Hepatocyte (in vitro differentiated cells): Measurements from ENCODE around the gene PBX3. TPM values are rescaled to one million over a fixed set of nuclear protein-coding genes. Genes with fewer than 3 reads are reported as not detected.

Source experiments
- DNase-seq: peaks from one replicate; pipeline ENCODE4 v3.0.0-alpha.2; 2016; ENCODE audit warnings: low spot score
- H2AFZ ChIP-seq: fragments of 200-600 bp; sonication (generic); 2 replicates; pipeline ENCODE4 v1.6.0; 2016; ENCODE audit warnings: antibody characterized with exemption, mild to moderate bottlenecking
- H3K27ac ChIP-seq: fragments of 200-600 bp; sonication (generic); 2 replicates; pipeline ENCODE4 v1.5.1; 2016; ENCODE audit warnings: mild to moderate bottlenecking
- H3K27me3 ChIP-seq: fragments of 200-600 bp; sonication (generic); 2 replicates; pipeline ENCODE4 v1.6.1; 2016
- H3K36me3 ChIP-seq: fragments of 200-600 bp; sonication (generic); replicated peaks from 2 replicates; pipeline ENCODE4 v1.5.1; 2016; ENCODE audit warnings: low read depth; ENCODE audit not compliant: insufficient read depth
- H3K4me1 ChIP-seq: fragments of 200-600 bp; sonication (generic); 2 replicates; pipeline ENCODE4 v1.5.1; 2016; ENCODE audit warnings: mild to moderate bottlenecking, moderate library complexity; ENCODE audit not compliant: insufficient read depth
- H3K4me2 ChIP-seq: fragments of 200-600 bp; sonication (generic); 2 replicates; pipeline ENCODE4 v1.6.0; 2016
- H3K4me3 ChIP-seq: fragments of 200-600 bp; sonication (generic); 2 replicates; pipeline ENCODE4 v1.5.1; 2016; ENCODE audit warnings: mild to moderate bottlenecking
- H3K79me2 ChIP-seq: fragments of 200-600 bp; sonication (generic); 2 replicates; pipeline ENCODE4 v1.6.0; 2017; ENCODE audit warnings: mild to moderate bottlenecking
- H3K9me2 ChIP-seq: fragments of 200-600 bp; sonication (generic); replicated peaks from 2 replicates; pipeline ENCODE4 v1.6.0; 2017; ENCODE audit warnings: mild to moderate bottlenecking; ENCODE audit not compliant: insufficient read depth
- H3K9me3 ChIP-seq: fragments of 200-600 bp; sonication (generic); 2 replicates; pipeline ENCODE4 v1.5.1; 2016; ENCODE audit warnings: low read depth, mild to moderate bottlenecking
- H4K20me1 ChIP-seq: fragments of 200-600 bp; sonication (generic); 2 replicates; pipeline ENCODE4 v1.6.0; 2016; ENCODE audit warnings: mild to moderate bottlenecking; ENCODE audit not compliant: insufficient read depth, poor library complexity, severe bottlenecking
- EZH2 ChIP-seq: fragments of 200-600 bp; sonication (generic); IDR thresholded peaks from 2 replicates; pipeline ENCODE4 v1.6.1; 2016; ENCODE audit warnings: antibody characterized with exemption, mild to moderate bottlenecking, borderline replicate concordance
- EZH2phosphoT487 ChIP-seq: fragments of 200-600 bp; sonication (generic); IDR thresholded peaks from one replicate; pipeline ENCODE4 v1.6.1; 2018; ENCODE audit warnings: antibody characterized with exemption, mild to moderate bottlenecking, low read depth, moderate library complexity; ENCODE audit not compliant: unreplicated experiment, severe bottlenecking
- WGBS: methylation state at CpG from one replicate; pipeline ENCODE4 v1.1.6; 2016; ENCODE audit warnings: low lambda C conversion rate; ENCODE audit errors: missing lambda C conversion rate; 5-methylcytosine and 5-hydroxymethylcytosine counted together
- polyA plus RNA-seq: library from polyadenylated mRNA; unstranded; fragments of >200 nt; fragmentation: Nextera tagmentation; extraction: Ambion mirVana; gene quantifications from 2 replicates; pipeline ENCODE4 v1.2.1, GENCODE V29; 2016
- total RNA-seq: library from RNA; depleted of rRNA; stranded (reverse); fragments of >200 nt; gene quantifications from 2 replicates; pipeline ENCODE4 v1.2.3, GENCODE V29; 2014
- TF ChIP-seq, protein P1 (sequence below): fragments of 200-600 bp; sonication (generic); IDR thresholded peaks from 2 replicates; pipeline ENCODE4 v1.5.1; 2016; ENCODE audit warnings: antibody characterized with exemption, mild to moderate bottlenecking; ENCODE audit not compliant: poor library complexity

Gene PBX3
- total and polyA plus RNA-seq, 2 experiments from 2014 or later: 15.9 to 23.3 TPM

DNA sequence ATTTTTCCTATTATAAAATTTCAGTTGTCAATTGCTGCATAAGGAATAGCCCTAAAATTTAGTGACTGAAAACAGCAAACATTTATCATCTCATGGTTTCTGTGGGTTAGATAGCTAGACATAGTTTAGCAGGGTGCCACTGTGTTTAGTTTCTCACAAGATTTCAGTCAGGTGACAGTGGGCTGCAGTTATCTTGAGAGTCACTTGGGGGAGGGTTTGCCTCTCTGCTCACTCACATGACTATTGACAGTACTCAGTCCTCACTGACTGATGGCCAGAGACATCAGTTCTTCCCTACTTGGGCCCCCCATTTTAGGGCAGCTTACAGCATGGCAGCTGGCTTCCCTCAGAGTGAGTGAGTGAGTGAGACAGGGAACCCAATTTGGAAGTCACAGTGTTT lies 42.0 kb downstream of the PBX3 start:
- Histone ChIP-seq H3K36me3 (no peaks in the 10 kb centered on the region), H3K27me3 (no peaks in the 10 kb centered on the region), H3K4me2 (no peak overlapping the region), H3K4me3 (no peak overlapping the region), H3K27ac (no peak overlapping the region), H3K4me1 (no peaks in the 10 kb centered on the region), H3K9me2 (no peaks in the 10 kb centered on the region), H4K20me1 (no peaks in the 10 kb centered on the region), H2AFZ (no peak overlapping the region), H3K9me3 (no peaks in the 10 kb centered on the region), H3K79me2 (no peaks in the 10 kb centered on the region)
- TF ChIP-seq, protein P1, sequence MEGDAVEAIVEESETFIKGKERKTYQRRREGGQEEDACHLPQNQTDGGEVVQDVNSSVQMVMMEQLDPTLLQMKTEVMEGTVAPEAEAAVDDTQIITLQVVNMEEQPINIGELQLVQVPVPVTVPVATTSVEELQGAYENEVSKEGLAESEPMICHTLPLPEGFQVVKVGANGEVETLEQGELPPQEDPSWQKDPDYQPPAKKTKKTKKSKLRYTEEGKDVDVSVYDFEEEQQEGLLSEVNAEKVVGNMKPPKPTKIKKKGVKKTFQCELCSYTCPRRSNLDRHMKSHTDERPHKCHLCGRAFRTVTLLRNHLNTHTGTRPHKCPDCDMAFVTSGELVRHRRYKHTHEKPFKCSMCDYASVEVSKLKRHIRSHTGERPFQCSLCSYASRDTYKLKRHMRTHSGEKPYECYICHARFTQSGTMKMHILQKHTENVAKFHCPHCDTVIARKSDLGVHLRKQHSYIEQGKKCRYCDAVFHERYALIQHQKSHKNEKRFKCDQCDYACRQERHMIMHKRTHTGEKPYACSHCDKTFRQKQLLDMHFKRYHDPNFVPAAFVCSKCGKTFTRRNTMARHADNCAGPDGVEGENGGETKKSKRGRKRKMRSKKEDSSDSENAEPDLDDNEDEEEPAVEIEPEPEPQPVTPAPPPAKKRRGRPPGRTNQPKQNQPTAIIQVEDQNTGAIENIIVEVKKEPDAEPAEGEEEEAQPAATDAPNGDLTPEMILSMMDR: no peak
- TF ChIP-seq EZH2phosphoT487 (no peak), EZH2 (no peak)
- peak; percentile 10 for DNase-seq

DNA sequence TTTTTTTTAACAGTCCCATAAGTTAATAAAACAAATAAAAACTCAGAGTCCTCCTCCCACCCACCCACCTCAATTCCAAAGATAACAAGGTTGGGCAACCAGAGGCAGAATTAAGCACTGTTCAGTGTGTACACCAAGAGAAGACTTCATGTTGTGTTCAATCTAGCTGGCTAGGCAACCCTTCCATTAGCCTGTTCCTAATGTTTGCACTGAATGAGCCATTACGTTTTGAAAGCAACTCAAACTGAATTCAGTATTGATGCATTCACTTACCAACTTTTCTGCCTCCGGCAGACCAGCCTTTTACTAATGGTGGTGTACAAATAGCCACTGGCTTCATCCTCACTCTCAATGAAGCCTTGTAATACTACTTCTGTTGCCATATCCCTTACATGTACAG lies 47.5 kb downstream of the PBX3 start:
- DNase-seq: no peak
- H3K4me1 ChIP-seq: no peaks in the 10 kb centered on the region
- no peaks in the 10 kb centered on the region for H3K79me2 ChIP-seq

DNA sequence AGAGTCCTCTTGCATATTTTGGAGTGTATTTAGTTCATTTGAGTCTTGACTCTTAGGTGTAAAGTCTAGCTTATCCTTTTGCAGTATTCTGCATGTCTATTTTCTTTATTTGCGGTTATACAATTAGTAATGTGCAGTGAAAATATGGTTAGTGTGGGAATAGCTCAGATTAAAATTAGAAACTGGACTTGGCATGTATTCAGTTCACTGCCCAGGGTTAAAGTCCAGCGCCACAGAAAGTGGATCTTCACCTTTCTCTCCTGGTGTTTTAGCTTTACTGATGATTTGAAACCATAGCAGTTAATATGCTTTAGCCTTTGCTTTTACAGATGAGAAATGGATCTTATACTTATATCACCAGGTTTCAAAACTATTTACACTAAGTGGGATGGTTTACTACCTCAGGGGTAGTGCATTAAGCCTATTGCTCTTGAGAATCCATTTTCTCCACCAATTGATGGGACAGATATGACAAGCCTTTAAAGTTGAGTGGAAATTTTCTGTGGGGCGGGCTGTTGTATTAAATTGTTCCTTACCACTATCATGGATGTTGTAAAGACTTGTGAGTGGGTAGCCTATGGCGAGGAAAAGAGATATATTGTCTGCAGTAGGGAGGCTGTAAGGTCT lies 48.9 kb downstream of the PBX3 start:
- Histone ChIP-seq H3K27ac (no peak overlapping the region), H3K79me2 (no peaks in the 10 kb centered on the region), H2AFZ (no peak overlapping the region), H4K20me1 (no peaks in the 10 kb centered on the region), H3K9me2 (no peaks in the 10 kb centered on the region), H3K4me1 (no peaks in the 10 kb centered on the region), H3K9me3 (no peaks in the 10 kb centered on the region), H3K36me3 (no peaks in the 10 kb centered on the region), H3K4me3 (no peak overlapping the region), H3K27me3 (no peaks in the 10 kb centered on the region), H3K4me2 (no peak overlapping the region)
- TF ChIP-seq, protein P1: no peak
- WGBS: 98% methylated on average over 4 of the region's 4 CpGs
- DNase-seq: no peak

More for the DNA sequence above, 47.5 kb downstream of the PBX3 start:
- Histone ChIP-seq H3K36me3 (no peaks in the 10 kb centered on the region), H3K4me3 (no peak overlapping the region), H3K27me3 (no peaks in the 10 kb centered on the region), H3K27ac (no peak overlapping the region), H4K20me1 (no peaks in the 10 kb centered on the region), H2AFZ (no peak overlapping the region), H3K9me3 (no peaks in the 10 kb centered on the region), H3K9me2 (no peaks in the 10 kb centered on the region), H3K4me2 (no peak overlapping the region)
- WGBS: 62% methylated on average over 2 of the region's 2 CpGs
- TF ChIP-seq, protein P1: no peak
- TF ChIP-seq EZH2phosphoT487: no peak
- TF ChIP-seq EZH2: no peak

DNA sequence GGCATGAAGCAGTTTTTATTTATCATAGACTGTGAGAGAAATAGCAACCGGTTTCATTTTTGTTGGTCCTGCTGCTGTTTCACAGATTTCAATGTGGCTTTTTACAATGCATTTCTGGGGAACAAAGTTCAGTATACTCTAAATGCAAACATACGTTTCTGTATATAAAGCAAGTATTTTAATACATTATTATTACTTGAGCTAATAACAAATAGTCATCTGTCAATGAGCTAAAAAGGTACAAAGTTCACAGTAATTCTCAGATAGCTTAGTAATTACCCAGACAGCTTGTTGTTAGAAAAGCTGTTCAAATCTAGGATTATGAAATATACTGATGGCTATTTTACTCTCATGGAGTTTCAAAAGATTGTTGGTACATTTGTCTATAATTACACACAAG lies 50.8 kb downstream of the PBX3 start:
- H4K20me1 ChIP-seq: no peaks in the 10 kb centered on the region
- H3K27me3 ChIP-seq: no peaks in the 10 kb centered on the region
- no peak overlapping the region for H2AFZ ChIP-seq
- no peak for DNase-seq
- no peaks in the 10 kb centered on the region for H3K4me1 ChIP-seq
- no peak overlapping the region for H3K27ac ChIP-seq
- H3K79me2 ChIP-seq: no peaks in the 10 kb centered on the region
- H3K9me3 ChIP-seq: no peaks in the 10 kb centered on the region
- TF ChIP-seq, protein P1: no peak
- TF ChIP-seq EZH2phosphoT487 (no peak), EZH2 (no peak)
- WGBS: 54% methylated on average over 2 of the region's 2 CpGs
- H3K4me2 ChIP-seq: peak overlapping the region; percentile 29
- H3K4me3 ChIP-seq: no peak overlapping the region
- no peaks in the 10 kb centered on the region for H3K36me3 ChIP-seq
- H3K9me2 ChIP-seq: no peaks in the 10 kb centered on the region
